Loucy (cell line): Measurements from ENCODE around the gene SUSD3.

Source experiments
- H2AFZ ChIP-seq: fragments of 200-600 bp; sonication (generic); 2 replicates; pipeline ENCODE4 v1.6.0; 2016; ENCODE audit warnings: antibody characterized with exemption, mild to moderate bottlenecking, low read length, moderate library complexity
- H3F3A ChIP-seq: fragments of 200-600 bp; 2 replicates; pipeline ENCODE4 v1.6.0; 2016; ENCODE audit warnings: antibody characterized with exemption, low read depth, mild to moderate bottlenecking
- H3K27me3 ChIP-seq: fragments of 200-600 bp; sonication (generic); 2 replicates; pipeline ENCODE4 v1.6.1; 2014; ENCODE audit warnings: low read length, mild to moderate bottlenecking; ENCODE audit not compliant: insufficient read depth, poor library complexity, severe bottlenecking
- H3K36me3 ChIP-seq: fragments of 200-600 bp; sonication (generic); 2 replicates; pipeline ENCODE4 v1.6.1; 2016; ENCODE audit warnings: low read length; ENCODE audit not compliant: insufficient read depth
- H3K4me1 ChIP-seq: fragments of 200-600 bp; sonication (generic); 2 replicates; pipeline ENCODE4 v1.5.1; 2014; ENCODE audit warnings: low read length, mild to moderate bottlenecking; ENCODE audit not compliant: insufficient read depth, poor library complexity, severe bottlenecking
- H3K4me2 ChIP-seq: fragments of 200-600 bp; sonication (generic); 2 replicates; pipeline ENCODE4 v1.6.0; 2014; ENCODE audit warnings: antibody characterized with exemption, low read length, low read depth, mild to moderate bottlenecking; ENCODE audit not compliant: poor library complexity, severe bottlenecking
- H3K4me3 ChIP-seq: fragments of 200-600 bp; sonication (generic); 2 replicates; pipeline ENCODE4 v1.5.1; 2014; ENCODE audit warnings: low read length, mild to moderate bottlenecking, mixed read lengths; ENCODE audit not compliant: poor library complexity, severe bottlenecking
- H3K79me2 ChIP-seq: fragments of 200-600 bp; sonication (generic); 2 replicates; pipeline ENCODE4 v1.6.1; 2014; ENCODE audit warnings: low read length; ENCODE audit not compliant: insufficient read depth
- H3K9ac ChIP-seq: fragments of 200-600 bp; sonication (generic); 2 replicates; pipeline ENCODE4 v1.6.0; 2014; ENCODE audit warnings: mild to moderate bottlenecking, low read depth, low read length, moderate library complexity; ENCODE audit not compliant: poor library complexity, severe bottlenecking
- H3K9me2 ChIP-seq: fragments of 200-600 bp; sonication (generic); replicated peaks from 2 replicates; pipeline ENCODE4 v1.6.1; 2016; ENCODE audit warnings: low read depth, low read length, mixed read lengths
- H3K9me3 ChIP-seq: fragments of 200-600 bp; sonication (generic); 2 replicates; pipeline ENCODE4 v1.6.1; 2014; ENCODE audit warnings: mild to moderate bottlenecking, antibody characterized with exemption, low read length, low read depth; ENCODE audit not compliant: insufficient read depth
- H4K20me1 ChIP-seq: fragments of 200-600 bp; sonication (generic); 2 replicates; pipeline ENCODE4 v1.6.0; 2014; ENCODE audit warnings: antibody characterized with exemption, low read length, mild to moderate bottlenecking; ENCODE audit not compliant: insufficient read depth, poor library complexity, severe bottlenecking
- EZH2phosphoT487 ChIP-seq: fragments of 200-600 bp; IDR thresholded peaks from 2 replicates; pipeline ENCODE4 v1.6.1; 2018; ENCODE audit warnings: antibody characterized with exemption, mild to moderate bottlenecking, moderate library complexity, borderline replicate concordance
- TF ChIP-seq, protein P1 (sequence below): fragments of 200-600 bp; sonication (generic); conservative IDR thresholded peaks from 2 replicates; pipeline ENCODE4 v1.5.1; 2014; ENCODE audit warnings: mild to moderate bottlenecking, antibody characterized with exemption, low read length

Gene SUSD3

DNA sequence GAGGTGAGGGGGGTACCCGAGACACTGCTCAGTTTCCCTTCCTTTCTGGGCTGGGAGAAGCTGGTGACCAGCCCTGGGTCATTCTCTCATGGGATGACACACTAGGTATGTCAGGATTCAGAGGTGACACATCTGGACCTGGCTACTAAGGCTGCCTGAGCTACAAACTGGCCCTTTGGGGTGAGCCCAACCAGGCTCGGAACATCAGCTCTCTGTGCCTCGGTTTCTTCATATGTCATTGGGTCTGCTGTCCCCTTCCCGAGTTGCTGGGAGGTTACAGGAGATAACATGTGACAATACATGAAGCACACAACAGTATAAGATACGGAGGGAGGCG, 49.3 kb downstream of the SUSD3 start:
- Histone ChIP-seq H3K36me3 (peaks cover 46% of the 10 kb centered on the region; the same call in 1 of the 2 replicates), H3K9ac (no peak overlapping the region), H3K4me1 (peaks cover 14% of the 10 kb centered on the region), H3F3A (no peaks in the 10 kb centered on the region), H3K79me2 (peaks cover 59% of the 10 kb centered on the region; the same call in 1 of the 2 replicates), H3K4me3 (no peak overlapping the region), H3K9me3 (no peaks in the 10 kb centered on the region), H3K4me2 (no peak overlapping the region), H2AFZ (no peak overlapping the region), H4K20me1 (peaks cover 2% of the 10 kb centered on the region), H3K9me2 (no peaks in the 10 kb centered on the region), H3K27me3 (no peaks in the 10 kb centered on the region)
- TF ChIP-seq, protein P1, sequence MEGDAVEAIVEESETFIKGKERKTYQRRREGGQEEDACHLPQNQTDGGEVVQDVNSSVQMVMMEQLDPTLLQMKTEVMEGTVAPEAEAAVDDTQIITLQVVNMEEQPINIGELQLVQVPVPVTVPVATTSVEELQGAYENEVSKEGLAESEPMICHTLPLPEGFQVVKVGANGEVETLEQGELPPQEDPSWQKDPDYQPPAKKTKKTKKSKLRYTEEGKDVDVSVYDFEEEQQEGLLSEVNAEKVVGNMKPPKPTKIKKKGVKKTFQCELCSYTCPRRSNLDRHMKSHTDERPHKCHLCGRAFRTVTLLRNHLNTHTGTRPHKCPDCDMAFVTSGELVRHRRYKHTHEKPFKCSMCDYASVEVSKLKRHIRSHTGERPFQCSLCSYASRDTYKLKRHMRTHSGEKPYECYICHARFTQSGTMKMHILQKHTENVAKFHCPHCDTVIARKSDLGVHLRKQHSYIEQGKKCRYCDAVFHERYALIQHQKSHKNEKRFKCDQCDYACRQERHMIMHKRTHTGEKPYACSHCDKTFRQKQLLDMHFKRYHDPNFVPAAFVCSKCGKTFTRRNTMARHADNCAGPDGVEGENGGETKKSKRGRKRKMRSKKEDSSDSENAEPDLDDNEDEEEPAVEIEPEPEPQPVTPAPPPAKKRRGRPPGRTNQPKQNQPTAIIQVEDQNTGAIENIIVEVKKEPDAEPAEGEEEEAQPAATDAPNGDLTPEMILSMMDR: no peak
- no peak for TF ChIP-seq EZH2phosphoT487

DNA sequence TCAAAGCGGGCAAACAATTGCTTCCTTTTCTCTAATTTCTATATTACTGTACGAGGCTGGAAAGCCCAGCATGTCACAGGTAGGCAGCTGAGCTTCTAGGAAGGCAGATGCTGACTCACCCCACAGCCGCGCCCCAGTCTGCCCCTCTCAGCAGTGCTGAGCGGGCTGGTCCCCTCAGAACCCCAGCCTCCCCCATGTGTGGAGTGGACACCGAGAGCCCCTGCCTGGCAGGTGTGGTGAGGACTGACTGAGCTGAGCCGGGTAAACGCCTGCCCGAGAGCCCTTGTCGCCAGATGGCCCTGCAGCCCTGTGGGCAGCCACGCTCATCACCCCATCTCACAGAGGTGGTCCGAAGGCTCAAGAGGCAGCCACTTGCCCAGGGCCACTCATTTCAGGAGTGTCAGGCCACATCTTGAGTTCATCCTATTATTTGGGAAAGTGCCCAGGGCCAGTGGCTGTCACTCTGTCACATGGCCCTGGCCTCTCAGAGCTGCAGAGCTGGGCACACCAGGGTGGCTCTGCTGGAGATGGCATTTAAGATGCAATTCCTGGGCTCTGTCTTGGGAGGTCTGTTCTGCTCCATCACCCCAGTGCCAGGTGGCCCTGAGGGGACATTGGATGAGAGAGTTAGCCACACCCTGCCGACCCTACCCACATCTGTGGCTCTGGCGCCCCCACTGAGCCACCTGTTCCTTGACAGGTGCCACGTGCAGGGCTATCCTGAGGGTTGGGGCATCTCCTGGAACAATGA, 50.0 kb downstream of the SUSD3 start:
- Histone ChIP-seq H3K36me3 (peaks cover 53% of the 10 kb centered on the region; the same call in 1 of the 2 replicates), H3K27me3 (no peaks in the 10 kb centered on the region), H3F3A (no peaks in the 10 kb centered on the region), H4K20me1 (peaks cover 2% of the 10 kb centered on the region), H3K4me2 (no peak overlapping the region), H3K9ac (no peak overlapping the region), H3K9me2 (no peaks in the 10 kb centered on the region), H3K4me1 (peaks cover 14% of the 10 kb centered on the region), H2AFZ (no peak overlapping the region), H3K4me3 (no peak overlapping the region), H3K79me2 (peaks cover 52% of the 10 kb centered on the region; the same call in 1 of the 2 replicates), H3K9me3 (no peaks in the 10 kb centered on the region)
- no peak for TF ChIP-seq EZH2phosphoT487
- TF ChIP-seq, protein P1: no peak

DNA sequence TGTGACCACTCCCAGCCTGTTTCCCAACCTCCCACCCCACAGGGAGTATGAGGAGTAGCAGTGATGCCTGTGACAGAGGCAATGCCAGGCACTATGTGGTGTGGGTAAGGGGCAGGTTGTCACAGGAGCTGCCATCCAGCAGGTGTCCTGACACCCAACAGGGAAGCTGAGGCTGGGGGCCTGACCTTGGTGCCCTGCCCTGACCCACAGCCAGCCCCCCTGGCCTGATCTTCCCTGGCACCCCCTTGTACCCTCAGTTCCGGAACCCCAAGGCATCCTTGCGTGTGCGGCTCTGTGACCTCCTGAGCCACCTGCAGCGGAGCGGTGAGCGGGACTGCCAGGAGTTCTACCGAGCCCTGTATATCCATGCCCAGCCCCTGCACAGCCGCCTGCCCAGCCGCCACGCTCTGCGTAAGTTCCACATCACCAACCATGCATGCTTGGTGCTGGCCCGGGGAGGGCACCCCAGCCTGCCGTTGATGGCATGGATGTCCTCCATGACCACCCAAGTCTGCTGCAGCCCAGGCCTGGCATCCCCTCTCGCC, 51.9 kb downstream of the SUSD3 start:
- Histone ChIP-seq H3K79me2 (peaks cover 33% of the 10 kb centered on the region; the same call in 1 of the 2 replicates), H3K9me2 (no peaks in the 10 kb centered on the region), H3K4me2 (no peak overlapping the region), H3K36me3 (peaks cover 61% of the 10 kb centered on the region; the same call in 1 of the 2 replicates), H3F3A (no peaks in the 10 kb centered on the region), H3K27me3 (no peaks in the 10 kb centered on the region), H3K9me3 (no peaks in the 10 kb centered on the region), H3K4me1 (peaks cover 7% of the 10 kb centered on the region), H3K4me3 (no peak overlapping the region), H2AFZ (no peak overlapping the region), H4K20me1 (peaks cover 2% of the 10 kb centered on the region), H3K9ac (no peak overlapping the region)
- TF ChIP-seq EZH2phosphoT487: no peak
- TF ChIP-seq, protein P1: no peak
